ENCODE results near the gene GTF3C4. TPM values are rescaled to one million over a fixed set of nuclear protein-coding genes. Genes with fewer than 3 reads are reported as not detected.

The GTF3C4 gene
- total RNA-seq, 1 donor from 2014 or later = 16.5 TPM

GRCh38 chr9:132732326-132733259 lies 62.3 kb downstream of the GTF3C4 start:
- DNase-seq (ENCODE audit: low spot score) = no peak

GRCh38 chr9:132733260-132733815 lies 63.1 kb downstream of the GTF3C4 start:
- no peak for DNase-seq (ENCODE audit: low spot score)

- no peak for DNase-seq (ENCODE audit: low spot score)
Measured at GRCh38 chr9:132739710-132740310, 69.5 kb downstream of the GTF3C4 start.

GRCh38 chr9:132740526-132741309 lies 70.5 kb downstream of the GTF3C4 start:
- DNase-seq (ENCODE audit: low spot score) = no peak

GRCh38 chr9:132742821-132743311 lies 72.6 kb downstream of the GTF3C4 start:
- no peak for DNase-seq (ENCODE audit: low spot score)

GRCh38 chr9:132743931-132744479 lies 73.7 kb downstream of the GTF3C4 start:
- no peak for DNase-seq (ENCODE audit: low spot score)

Other genes with a start within 250 kb of the GTF3C4 start
- gene BARHL1, start 87.9 kb upstream of the GTF3C4 start, total RNA-seq = not detected
- gene DDX31, start 481 bp upstream of the GTF3C4 start, total RNA-seq = 25.8 TPM
- gene AK8, start 207.8 kb downstream of the GTF3C4 start, total RNA-seq = 1.7 TPM
- gene SPACA9, start 208.4 kb downstream of the GTF3C4 start, total RNA-seq = 5.4 TPM

Data from ureter (tissue), 1 donor.